Left forelimb (tissue), 1 donor: ENCODE data around the gene CLDN7.
"Not testable (repeated sequence)": the region's sequence is repeated elsewhere in the genome, so short reads cannot be mapped to it uniquely, and the experiment has no call there.

Experiments
- DNase-seq: peaks from one replicate; pipeline ENCODE4 v3.0.0-alpha.2; 2018; ENCODE audit warnings: low spot score

Gene CLDN7

DNA sequence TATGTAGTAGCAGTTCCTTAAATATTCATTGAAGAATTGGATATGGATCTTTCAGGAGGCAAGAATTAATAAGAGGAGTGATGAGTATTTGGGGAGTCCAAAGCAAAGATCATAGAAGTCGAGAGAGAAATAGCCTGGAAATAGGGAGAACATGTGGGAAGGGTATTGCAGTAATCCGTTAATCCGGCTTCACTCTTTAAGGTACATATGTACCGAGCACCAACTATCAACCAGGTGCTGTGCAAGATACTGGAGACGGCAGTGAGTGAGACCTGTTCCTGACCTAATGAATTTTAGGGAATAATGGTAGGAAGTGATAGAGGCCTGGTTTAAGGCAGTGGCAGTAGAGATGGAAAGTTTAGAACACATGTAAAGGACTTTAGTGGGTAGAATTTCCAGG is 9.2 kb downstream of the CLDN7 start:
- DNase-seq: no peak

DNA sequence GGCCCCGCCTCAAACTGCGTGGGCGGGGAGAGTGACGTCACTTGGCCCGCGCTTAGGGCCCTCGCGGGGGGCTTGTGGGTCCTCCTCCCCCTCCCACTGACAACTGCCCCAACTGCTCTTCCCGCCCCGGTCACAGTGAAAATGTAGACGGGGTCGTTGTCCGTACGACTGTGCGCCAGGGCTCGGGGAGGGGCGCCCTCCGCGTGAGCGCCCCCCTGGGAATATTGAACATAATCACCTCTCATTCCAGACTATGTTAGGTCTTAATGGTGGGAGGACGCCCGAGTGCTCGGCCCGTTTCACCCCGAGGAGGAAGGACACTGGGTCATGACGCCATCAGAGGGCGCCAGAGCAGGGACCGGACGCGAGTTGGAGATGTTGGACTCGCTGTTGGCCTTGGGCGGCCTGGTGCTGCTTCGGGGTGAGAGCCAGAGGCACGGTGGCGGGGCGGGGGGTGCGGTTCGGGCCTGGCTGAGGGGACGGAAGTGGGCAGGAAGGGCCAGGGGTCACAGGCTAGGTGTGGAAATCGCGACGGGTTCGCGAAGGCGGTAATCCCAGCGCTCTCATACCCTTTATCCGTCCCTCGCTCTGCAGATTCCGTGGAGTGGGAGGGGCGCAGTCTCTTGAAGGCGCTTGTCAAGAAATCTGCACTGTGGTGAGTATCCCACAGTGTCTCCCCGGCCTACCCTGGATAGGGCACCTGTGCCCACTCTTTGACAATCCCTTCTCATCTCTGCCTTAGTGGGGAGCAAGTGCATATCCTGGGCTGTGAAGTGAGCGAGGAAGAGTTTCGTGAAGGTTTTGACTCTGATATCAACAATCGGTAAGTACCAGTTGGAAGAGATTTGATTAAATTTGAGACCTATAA is 9.9 kb downstream of the CLDN7 start, which contains the start of gene ELP5:
Gene ELP5 (plus strand): TSS at position 40 of the 868 bp plus-strand sequence. CDS start 336 bp downstream, at position 376.
- DNase-seq: peak; percentile 99

DNA sequence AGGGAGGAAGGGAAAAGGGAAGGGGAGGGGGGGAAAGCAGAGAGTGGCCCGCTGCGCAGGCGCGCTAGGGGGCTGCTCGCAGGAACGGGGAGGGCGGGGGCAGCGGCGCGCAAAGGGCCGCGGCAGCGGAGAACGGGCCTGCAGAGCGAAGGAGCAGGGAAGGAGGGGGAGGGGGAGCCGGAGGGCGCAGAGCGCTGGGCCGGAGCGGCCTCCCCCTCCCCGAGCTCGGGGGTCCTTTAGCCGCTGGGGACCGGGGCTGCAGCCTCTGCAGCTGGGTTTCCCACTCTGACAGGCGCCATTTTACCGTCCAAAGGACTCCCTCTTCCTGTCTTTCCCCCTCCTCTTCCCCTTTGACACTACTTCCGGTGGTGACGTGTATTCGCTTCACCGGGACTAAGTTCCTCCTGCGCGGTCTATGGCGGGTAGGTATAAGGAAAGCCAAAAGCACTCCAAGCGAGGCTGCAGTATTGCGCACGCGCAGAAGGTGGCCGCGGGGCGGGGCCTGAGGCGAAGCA is 10.6 kb downstream of the CLDN7 start, which contains the start of gene CTDNEP1:
Gene CTDNEP1 (minus strand): TSS at position 74 of the 515 bp plus-strand sequence. CDS start 438 bp downstream, outside the sequence.
- peak; percentile 94 for DNase-seq

DNA sequence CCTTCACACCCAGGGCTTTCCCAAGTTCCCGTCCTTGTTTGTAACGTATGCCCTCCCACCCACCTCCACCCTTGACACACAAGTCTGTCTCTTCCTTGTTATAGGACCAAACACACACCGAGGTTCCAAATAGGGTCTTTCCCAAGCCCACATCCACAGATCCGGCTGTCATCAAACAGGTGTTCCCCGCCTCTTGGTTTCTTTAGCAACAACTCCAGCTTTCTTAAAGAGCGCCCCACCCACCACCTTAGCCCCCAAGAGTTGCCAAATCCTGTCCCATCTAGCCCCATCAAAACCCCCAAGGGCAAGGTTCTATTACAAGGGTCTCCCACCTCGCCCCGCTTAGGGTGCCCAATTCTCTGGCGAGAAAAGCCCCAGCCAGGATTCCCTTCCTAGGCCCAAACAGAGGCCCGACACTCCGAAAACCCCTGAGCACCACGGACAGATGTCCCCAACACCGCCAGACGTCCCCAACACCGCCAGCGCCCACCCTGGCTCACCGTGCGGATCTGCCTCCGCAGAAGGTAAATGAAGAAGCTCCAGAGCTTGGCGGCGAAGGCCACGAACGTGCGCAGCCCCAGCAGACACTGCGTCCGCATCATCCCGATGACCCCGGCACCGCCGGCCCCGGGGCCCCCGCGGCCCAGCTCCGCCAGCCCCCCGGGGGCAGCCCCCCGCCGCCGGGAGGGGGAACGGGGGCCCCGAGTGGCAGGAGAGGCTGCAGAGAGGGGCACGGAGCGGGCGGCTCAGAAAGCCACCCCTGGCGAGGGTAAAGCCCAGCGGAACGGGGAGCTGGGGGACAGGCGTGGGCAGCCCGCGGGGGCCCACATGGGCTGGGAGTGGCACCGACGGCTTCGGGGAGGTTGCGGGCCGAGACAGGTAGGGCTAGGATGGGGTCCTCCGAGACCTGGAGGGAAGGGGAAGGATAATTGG is 11.3 kb downstream of the CLDN7 start:
- DNase-seq: no peak

DNA sequence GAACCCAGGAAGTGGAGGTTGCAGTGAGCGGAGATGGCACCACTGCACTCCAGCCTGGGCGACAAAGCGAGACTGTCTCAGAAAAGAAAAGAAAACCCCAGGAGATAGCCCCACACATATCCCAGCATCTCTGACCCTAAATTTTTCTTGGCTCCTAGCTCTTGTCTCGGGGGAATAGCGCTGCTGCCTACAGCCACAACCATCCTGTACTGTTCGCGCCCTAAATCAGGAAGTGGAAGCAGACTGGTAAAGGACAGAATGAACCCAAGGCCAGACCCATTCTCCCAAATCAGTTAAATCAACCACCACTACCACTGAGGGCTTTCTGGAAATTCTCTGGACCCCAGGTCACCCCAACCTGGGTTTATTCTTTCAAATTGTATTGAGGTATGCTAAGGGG is 12.4 kb downstream of the CLDN7 start:
- DNase-seq: no peak

DNA sequence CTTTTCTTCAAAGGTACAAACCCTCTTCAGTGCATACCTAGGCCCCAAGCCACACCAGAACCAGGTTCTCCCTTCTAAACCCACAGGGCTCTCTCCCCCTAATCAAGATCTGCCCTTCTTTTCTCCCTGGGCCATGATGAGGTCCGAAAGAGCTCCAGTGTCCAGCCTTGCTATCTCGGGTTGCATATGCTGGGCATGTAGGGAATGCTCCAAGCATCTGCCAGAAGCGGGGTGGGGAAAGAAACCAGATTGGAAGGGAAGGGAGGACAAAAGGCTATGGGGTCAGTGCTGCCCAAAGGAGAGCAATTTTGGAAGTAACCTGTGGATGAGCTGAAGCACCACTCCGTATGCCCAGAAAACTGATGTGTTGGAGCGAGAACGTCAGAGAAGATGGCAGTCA is 13.1 kb downstream of the CLDN7 start:
- no peak for DNase-seq

DNA sequence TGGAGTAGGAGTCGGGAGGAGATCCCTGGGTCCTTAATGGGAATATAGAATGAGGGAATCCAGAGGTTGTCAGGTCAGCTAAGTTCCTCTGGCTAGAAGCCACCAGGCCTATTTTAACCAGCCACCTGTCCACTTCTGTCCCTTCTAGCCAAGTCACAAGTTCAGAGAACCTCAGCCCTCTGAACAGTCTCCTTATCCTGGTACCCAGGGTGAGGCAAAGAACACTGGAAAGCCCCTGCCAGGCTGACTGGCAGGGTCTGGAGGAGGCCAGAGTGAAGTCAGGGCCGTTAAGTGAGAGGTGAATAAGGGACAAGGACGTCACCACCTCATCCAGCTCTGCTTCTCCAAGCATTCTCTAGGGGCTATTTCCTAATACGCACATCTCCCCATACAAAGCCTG is 13.5 kb downstream of the CLDN7 start:
- DNase-seq: no peak

DNA sequence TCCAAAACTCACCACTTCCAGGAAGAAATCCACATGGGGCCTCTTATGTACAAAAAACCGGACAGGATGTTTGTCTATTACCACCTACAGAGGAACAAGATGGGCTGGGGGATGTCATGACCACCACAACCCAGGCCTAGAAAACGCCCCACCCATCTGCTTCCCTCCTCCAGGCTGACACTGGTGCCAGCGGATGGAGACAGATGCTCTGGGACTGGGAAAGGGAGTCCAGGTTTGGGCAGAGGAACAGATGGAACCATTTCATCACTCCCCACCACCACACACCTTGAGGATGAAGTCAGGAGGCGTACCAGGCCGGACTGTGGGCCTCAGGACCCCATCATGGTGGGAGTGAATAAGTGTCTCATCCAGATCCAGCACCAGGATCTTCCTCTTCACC is 15.5 kb downstream of the CLDN7 start:
- DNase-seq: no peak

DNA sequence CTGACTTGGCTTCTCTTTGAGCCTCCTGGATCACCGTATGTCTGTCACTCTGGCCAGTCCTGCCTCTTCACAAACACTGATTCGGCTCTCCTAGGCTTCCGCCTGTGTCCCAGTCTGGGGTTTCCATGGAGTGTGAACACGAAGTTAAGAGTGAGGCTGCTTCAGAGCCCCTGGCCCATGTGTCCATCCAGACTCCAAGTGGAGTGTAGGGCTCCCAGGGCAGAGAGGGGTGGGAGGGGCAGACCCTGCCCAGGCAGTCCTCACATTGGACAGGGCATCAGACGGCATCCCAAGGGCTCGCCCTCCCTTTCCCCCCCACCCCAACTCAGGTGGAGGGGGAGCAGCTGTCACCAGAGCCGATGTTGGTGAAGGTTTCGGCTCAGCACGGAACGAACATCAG is 18.4 kb downstream of the CLDN7 start:
- not testable (repeated sequence) for DNase-seq

DNA sequence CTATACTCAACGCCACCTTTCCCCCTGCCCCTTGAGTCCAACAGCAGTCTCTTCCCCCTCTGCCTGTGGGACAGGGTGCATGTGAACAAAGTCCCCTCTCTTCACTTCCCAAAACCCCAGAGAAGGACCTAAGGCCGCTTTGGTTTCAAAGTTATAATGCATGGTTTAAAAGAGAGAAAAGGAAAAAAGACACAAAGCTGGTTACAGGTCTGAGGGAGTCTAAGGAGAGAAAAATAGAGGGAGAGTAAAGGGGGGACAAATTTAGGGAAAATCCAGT is 18.9 kb downstream of the CLDN7 start:
- DNase-seq: no peak

DNA sequence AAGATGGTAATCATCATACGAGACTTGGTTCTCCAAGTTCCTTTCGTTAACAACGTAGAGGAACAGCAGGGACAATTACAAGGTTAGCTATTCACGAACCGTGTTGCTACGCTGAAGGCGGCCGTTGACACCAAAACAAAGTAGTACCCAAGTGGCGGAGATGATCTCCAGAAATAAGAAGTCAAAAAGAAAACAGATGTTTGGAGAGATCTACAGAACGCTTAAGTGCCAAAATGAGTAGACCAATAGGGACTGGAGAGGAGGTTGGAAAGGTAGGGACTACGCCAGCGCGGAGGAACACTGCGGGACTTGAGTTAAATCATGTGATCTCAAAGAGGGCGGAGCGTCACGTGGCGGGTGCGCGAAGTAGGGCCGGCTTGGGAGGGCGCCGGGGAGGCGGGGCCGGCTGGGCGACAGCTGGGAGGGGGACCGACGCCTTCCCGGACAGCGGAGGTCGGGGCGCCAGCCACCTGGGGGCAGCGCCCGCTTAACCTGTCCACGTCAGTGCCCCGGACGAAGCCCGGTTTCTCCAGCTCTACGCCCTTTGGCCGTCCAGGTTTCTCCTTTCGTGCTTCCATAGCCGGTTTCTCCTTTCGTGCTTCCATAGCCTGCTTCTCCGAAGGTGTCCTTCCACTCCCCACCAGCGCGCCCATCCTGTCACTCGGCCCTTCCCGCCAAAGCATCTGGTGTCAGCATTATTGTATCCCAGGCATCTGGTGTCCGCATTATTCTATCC is 19.4 kb downstream of the CLDN7 start:
- peak; percentile 98 for DNase-seq

DNA sequence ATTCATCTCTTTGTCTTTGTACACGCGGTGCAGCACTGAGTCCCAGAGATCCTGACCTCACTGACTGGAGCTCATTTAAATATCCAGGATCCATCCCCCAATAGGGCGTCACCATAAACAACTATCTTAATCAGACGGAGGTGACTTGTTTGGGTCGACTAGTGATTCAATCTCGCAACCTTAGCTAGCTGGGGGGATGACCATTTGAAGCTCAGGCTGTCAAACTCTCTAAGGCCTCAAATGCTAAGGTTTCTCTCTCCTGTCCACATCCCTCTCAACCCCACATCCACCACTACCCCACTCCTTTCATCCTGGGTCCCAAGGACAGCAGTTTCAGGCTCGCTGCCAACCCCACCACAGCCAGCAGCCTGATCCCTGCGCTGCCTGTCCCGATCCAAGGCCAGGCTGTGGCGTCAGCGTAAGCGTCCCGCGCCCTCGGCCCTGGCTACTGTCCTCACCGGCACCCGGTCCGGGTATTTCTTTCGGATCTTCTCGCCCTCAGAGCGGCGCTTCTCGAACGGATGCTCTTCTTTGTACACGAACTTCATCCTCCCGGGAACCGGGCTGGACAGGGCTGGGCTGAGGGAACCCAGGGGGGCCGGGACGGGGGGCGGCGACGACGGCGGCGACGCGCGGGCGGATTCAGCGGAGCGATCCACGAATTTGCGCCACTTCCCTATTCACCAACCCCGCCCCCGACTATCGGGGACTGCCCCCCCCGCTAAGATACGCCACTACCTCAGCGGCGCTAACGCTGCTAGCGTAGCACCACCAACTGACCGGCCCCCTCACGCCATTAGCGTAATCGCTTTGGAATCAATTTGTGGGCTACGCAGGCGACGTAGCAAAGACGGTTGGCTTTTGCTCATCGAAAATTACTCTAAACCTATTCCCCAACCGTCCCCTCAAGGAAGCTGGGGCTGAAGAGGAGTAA is 20.2 kb downstream of the CLDN7 start, which contains the start of gene GABARAP:
Gene GABARAP (minus strand): TSS at position 667 of the 934 bp plus-strand sequence. CDS start 119 bp downstream, at position 548.
- DNase-seq: peak; percentile 98

DNA sequence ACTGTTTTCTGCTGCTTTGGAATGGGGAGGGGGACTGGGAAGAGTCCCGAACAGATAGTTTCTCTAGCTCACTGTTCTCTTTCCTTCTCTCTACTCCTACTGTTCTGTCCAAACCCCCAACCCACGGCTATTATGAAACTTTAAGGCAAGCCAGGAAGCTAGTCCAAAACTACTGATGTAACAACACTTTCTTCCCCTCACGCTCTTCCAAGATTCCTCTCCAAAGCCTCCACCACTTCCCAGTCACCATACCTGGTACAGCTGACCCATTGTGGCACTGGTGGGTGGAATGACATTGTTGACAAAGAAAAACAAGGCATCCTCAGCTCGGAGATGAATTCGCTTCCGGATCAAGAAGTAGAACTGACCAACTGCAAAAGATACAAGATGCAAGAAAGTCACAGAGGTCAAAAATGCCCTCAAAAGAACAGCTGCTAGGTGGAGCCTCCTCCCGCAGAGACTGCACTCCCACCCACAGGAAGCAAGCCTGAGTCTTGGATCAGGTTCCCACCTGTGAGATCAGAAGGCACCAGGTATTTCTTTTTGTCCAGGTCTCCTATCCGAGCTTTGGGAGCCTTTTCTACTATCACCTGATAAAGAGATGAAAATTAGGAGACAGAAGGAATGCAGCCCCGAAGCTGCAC is 21.1 kb downstream of the CLDN7 start:
- no peak for DNase-seq

DNA sequence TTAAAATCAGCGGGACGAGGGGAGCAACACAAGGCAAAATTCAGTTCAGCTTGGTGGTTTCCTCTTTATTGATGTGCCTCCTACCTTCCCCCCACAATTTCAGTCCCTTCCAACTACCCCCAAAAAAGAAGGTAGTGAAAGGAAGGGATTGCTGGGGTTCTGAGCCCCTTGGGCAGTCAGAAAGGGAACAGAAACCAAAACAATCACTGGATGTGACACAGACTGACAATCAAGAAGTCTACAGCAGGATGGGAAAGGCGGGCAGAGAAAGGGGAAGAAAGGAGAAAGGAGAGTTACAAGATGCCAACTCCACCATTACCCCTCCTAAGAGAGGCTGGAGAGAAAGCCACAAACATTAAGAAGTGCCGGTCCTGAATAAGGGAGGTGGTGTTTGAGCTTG is 21.9 kb downstream of the CLDN7 start:
- DNase-seq: no peak

DNA sequence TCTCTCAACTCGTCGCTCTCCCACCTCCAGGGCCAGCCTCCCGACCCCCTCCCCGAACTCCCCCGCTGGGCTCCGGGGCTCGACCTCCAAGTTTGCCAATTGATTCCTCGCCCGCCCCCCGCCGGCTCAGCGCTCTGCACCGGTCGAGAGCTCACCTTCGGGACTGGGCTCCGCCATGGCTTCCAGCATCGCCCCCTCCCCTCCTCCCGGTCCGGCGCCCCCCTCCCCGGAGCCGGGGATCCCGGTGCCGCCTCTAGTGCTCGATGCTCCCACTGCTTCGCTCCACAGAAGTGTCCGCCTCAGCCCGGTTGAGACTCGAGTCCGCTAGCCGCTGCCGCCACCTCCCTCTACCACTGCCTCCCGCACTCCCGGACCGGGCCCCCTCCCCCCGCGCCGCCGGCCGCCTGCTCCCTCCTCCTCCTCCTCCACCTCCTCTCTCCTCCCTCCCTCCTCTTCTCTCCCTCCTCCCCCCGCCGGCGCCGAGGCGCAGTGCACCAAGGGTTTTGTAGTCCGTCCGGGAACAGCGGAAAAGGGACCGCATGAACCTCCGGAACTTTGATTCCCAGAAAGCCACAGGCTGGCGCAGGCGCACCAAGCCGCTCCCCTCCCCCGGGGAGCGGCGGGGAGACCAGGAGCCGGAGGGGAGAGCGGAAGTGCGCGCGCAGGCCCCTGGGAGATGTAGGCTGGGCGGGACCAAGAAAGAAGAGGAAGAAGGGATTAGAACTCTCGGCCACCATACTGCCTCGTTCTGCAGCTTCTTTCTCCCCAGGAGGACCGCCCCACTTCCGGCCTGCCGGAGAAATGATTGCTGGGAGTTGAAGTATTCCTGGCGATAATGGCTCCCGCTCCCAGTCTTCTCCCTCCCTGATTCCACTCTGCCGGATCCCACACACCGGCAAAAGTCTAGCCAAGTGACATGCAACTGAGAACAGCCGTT is 22.9 kb downstream of the CLDN7 start, which contains the start of gene PHF23:
Gene PHF23 (minus strand): TSS at position 367 of the 937 bp plus-strand sequence. CDS start 178 bp downstream, at position 189.
- DNase-seq: peak; percentile 99

DNA sequence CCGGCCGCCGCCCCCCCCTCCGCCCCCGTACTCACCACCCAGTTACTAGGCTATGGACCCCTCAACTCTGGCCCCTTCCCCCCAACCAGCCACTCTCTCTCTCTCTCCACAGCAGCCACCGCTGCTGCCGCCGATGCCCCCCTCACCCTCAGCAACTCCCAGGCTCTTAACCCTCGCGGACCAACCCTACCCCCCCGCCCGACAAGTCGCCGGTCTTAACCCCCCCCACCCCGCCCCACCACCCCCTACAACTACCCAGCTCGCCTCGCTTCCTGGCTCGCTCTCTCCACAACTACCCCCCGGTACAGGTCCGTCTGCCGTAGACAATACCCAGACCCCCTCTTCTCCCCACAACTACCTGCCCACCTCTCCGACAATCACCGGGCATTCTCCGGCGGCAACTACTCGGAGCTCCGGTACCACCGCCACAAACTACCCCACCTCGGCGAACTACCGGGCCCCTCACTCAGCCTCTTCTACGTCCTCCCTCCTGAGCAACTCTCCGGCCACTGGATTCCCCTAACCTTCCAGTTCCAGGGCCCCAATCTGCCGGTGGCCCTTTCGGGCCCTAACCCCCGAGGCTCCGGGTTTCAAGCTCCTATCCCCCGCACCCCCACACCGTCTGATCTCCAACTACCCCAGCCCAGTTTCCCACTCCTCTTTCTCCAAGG is 23.7 kb downstream of the CLDN7 start:
- DNase-seq: no peak

DNA sequence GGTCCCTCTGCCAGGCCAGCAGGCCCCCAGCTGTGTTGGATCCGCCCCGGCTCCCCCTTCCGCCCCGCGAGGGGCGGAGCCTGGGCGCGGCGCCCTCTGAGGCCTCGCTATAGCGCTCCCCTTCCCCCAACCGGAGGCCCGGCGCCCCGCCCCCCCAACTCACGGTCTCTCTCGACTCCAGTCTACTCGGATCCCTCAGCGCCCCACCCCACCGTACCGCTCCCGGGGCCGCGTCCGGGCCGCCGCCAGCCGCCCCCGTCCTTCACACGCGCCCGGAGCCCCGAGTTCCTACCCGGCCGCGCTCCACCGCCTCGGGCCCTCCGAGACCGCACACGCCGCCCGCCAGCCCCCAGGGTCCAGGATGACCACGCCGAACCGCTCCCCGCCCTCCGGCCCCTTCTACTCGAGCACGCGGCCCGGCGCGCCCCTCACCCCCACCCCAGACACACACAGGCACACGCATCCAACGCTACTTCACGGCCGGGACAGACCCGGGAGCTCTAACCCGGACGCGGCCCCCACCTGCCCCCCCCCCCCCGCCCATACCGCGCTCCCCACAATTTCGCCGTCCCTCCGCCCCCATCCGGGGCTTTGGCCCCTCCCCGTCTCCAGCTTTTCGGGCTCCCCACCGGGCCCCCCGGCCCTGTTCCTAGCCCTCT is 24.4 kb downstream of the CLDN7 start:
- DNase-seq: no peak

DNA sequence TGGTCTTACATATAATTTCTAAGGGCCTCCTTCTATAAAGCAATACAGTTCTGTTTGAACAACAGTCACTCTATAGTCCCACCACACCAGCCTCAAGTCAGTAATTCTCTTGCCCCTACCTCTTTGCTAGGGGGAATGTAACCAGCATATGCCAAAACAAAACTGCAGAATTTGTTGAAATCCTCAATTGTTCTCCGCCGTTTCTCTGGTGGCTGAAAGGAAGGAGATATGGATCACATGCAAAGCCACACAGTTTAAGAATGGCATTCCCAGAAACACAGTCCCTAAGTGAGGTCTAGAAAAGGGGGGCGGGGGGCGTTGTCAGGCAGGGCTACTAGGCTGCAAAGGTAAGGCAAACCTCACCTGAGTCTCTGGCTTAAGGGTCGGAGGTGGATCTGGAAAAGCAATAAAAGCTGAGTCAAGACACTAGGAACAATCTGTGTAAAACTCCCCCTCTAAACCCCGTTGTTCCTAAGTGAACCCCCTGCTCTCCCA is 25.0 kb downstream of the CLDN7 start:
- no peak for DNase-seq
